HG03066 (cell line): ENCODE measurements around the gene FAHD1.

Experiments
- ATAC-seq: cut with Tn5 transposase; IDR thresholded peaks from one replicate; pipeline ENCODE4 v1.9.1; 2021; ENCODE audit warnings: low read depth; ENCODE audit not compliant: unreplicated experiment

FAHD1 gene

GRCh38 chr16:1878256-1878655 is 51.2 kb downstream of the FAHD1 start:
- no peak for ATAC-seq
